WTC11 (cell line): ENCODE results near the gene CSRNP3.

Experiments
- JAZF1 ChIP-seq: fragments of 250-450 bp; sonication (Bioruptor Pico); IDR thresholded peaks from 2 replicates; pipeline ENCODE4 v1.9.0; 2021; ENCODE audit warnings: moderate library complexity, mild to moderate bottlenecking, inconsistent platforms
- JUN ChIP-seq: sonication (generic); formaldehyde crosslinking; IDR thresholded peaks from 2 replicates; pipeline ENCODE4 v1.8.0; 2023; ENCODE audit warnings: mild to moderate bottlenecking, missing genetic modification reagents
- NR3C1 ChIP-seq: sonication (generic); formaldehyde crosslinking; conservative IDR thresholded peaks from 2 replicates; pipeline ENCODE4 v1.8.1; 2023; ENCODE audit warnings: low read depth, mild to moderate bottlenecking, missing genetic modification reagents
- SOX15 ChIP-seq: fragments of 250-450 bp; sonication (Bioruptor Pico); IDR thresholded peaks from 2 replicates; pipeline ENCODE4 v1.9.0; 2021; ENCODE audit warnings: mild to moderate bottlenecking
- TF ChIP-seq, protein P1 (sequence below): fragments of 200-600 bp; IDR thresholded peaks from 2 replicates; pipeline ENCODE4 v1.8.0; 2022; ENCODE audit warnings: antibody characterized with exemption
- TF ChIP-seq, protein P2 (sequence below): sonication (generic); formaldehyde crosslinking; IDR thresholded peaks from 2 replicates; pipeline ENCODE4 v1.8.0; 2023; ENCODE audit warnings: missing genetic modification reagents, mild to moderate bottlenecking, borderline replicate concordance
- TF ChIP-seq, protein P3 (sequence below): sonication (generic); formaldehyde crosslinking; IDR thresholded peaks from 2 replicates; pipeline ENCODE4 v1.8.0; 2022; ENCODE audit warnings: mild to moderate bottlenecking, missing genetic modification reagents
- TF ChIP-seq, protein P4 (sequence below): sonication (generic); formaldehyde crosslinking; IDR thresholded peaks from 2 replicates; pipeline ENCODE4 v1.8.1; 2022; ENCODE audit warnings: mild to moderate bottlenecking, missing genetic modification reagents, moderate library complexity, borderline replicate concordance
- TF ChIP-seq, protein P5 (sequence below): sonication (generic); formaldehyde crosslinking; IDR thresholded peaks from 2 replicates; pipeline ENCODE4 v1.8.1; 2023; ENCODE audit warnings: mild to moderate bottlenecking, moderate library complexity, missing genetic modification reagents

DNA sequence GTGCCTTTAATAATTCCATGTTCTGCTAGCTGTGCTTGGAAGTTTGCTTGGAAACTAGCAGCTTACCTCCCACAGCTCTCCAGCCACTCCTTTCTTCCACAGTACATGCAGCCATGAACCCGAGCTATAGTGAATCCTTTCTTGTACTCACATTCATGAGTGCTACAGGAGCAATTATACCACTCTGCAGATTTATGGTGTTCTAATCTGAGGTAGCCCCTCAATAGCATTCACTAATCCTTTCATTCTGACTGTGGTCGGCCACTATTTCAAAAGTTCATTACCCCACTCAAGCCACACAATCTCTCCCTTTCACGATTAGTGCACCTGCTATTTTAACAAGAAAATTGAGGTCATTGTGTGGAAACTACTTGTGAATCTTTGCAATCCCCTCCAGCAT lies 53.2 kb downstream of the CSRNP3 start:
- TF ChIP-seq, protein P1, sequence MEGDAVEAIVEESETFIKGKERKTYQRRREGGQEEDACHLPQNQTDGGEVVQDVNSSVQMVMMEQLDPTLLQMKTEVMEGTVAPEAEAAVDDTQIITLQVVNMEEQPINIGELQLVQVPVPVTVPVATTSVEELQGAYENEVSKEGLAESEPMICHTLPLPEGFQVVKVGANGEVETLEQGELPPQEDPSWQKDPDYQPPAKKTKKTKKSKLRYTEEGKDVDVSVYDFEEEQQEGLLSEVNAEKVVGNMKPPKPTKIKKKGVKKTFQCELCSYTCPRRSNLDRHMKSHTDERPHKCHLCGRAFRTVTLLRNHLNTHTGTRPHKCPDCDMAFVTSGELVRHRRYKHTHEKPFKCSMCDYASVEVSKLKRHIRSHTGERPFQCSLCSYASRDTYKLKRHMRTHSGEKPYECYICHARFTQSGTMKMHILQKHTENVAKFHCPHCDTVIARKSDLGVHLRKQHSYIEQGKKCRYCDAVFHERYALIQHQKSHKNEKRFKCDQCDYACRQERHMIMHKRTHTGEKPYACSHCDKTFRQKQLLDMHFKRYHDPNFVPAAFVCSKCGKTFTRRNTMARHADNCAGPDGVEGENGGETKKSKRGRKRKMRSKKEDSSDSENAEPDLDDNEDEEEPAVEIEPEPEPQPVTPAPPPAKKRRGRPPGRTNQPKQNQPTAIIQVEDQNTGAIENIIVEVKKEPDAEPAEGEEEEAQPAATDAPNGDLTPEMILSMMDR = no peak
- TF ChIP-seq JAZF1 (CRISPR knock-in tag) = no peak
- no peak for TF ChIP-seq JUN (CRISPR knock-in tag)
- TF ChIP-seq, protein P2, sequence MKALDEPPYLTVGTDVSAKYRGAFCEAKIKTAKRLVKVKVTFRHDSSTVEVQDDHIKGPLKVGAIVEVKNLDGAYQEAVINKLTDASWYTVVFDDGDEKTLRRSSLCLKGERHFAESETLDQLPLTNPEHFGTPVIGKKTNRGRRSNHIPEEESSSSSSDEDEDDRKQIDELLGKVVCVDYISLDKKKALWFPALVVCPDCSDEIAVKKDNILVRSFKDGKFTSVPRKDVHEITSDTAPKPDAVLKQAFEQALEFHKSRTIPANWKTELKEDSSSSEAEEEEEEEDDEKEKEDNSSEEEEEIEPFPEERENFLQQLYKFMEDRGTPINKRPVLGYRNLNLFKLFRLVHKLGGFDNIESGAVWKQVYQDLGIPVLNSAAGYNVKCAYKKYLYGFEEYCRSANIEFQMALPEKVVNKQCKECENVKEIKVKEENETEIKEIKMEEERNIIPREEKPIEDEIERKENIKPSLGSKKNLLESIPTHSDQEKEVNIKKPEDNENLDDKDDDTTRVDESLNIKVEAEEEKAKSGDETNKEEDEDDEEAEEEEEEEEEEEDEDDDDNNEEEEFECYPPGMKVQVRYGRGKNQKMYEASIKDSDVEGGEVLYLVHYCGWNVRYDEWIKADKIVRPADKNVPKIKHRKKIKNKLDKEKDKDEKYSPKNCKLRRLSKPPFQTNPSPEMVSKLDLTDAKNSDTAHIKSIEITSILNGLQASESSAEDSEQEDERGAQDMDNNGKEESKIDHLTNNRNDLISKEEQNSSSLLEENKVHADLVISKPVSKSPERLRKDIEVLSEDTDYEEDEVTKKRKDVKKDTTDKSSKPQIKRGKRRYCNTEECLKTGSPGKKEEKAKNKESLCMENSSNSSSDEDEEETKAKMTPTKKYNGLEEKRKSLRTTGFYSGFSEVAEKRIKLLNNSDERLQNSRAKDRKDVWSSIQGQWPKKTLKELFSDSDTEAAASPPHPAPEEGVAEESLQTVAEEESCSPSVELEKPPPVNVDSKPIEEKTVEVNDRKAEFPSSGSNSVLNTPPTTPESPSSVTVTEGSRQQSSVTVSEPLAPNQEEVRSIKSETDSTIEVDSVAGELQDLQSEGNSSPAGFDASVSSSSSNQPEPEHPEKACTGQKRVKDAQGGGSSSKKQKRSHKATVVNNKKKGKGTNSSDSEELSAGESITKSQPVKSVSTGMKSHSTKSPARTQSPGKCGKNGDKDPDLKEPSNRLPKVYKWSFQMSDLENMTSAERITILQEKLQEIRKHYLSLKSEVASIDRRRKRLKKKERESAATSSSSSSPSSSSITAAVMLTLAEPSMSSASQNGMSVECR (CRISPR knock-in tag) = no peak
- no peak for TF ChIP-seq NR3C1 (CRISPR knock-in tag)
- TF ChIP-seq SOX15 = no peak
- TF ChIP-seq, protein P3, sequence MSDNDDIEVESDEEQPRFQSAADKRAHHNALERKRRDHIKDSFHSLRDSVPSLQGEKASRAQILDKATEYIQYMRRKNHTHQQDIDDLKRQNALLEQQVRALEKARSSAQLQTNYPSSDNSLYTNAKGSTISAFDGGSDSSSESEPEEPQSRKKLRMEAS (CRISPR knock-in tag) = no peak
- TF ChIP-seq, protein P4, sequence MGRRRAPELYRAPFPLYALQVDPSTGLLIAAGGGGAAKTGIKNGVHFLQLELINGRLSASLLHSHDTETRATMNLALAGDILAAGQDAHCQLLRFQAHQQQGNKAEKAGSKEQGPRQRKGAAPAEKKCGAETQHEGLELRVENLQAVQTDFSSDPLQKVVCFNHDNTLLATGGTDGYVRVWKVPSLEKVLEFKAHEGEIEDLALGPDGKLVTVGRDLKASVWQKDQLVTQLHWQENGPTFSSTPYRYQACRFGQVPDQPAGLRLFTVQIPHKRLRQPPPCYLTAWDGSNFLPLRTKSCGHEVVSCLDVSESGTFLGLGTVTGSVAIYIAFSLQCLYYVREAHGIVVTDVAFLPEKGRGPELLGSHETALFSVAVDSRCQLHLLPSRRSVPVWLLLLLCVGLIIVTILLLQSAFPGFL (CRISPR knock-in tag) = no peak
- TF ChIP-seq, protein P5, sequence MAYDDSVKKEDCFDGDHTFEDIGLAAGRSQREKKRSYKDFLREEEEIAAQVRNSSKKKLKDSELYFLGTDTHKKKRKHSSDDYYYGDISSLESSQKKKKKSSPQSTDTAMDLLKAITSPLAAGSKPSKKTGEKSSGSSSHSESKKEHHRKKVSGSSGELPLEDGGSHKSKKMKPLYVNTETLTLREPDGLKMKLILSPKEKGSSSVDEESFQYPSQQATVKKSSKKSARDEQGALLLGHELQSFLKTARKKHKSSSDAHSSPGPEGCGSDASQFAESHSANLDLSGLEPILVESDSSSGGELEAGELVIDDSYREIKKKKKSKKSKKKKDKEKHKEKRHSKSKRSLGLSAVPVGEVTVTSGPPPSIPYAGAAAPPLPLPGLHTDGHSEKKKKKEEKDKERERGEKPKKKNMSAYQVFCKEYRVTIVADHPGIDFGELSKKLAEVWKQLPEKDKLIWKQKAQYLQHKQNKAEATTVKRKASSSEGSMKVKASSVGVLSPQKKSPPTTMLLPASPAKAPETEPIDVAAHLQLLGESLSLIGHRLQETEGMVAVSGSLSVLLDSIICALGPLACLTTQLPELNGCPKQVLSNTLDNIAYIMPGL (CRISPR knock-in tag) = no peak
